Measurements from ENCODE around the gene FZD1. TPM values are rescaled to one million over a fixed set of nuclear protein-coding genes. Genes with fewer than 3 reads are reported as not detected.

Gene FZD1
- total and polyA plus RNA-seq, 10 of the 15 experiments (the other 5 are each of a cell fraction or from before 2014, with no cell fraction given) = 0.07 to 0.56 (median 0.18) TPM

DNA sequence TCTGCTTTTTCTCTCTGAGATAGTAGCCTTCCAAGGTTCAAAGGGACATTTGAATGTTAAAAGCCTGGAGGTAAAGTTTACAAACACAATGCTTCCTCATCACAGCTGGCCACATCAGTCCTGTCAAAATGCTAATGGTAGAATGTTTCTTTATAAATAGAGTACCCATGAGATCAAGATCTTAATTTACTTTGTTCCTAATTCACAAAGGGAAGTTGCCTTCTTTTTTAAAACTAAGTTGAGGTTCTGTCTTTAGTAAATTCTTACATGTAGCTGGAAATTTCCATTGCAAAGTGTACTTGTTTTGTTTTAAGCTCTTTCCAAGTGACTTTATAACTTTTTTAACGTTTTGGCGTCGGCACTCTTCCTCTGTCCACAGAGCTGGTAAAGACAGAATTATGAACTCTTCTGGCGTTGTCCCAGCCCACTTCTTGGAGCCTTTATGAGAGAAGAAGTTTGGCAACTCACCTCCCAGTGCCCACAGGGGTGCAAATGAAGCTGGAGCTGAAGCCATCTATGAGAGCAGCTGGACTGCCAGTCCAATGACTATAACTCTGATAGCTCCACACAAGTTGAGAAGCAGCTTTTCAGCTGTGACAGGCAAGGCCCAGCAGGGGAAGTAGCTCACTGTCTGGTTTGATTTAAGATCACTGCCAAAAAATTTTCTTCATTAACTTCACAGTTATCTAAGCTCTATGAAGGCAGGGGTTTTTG is 23.3 kb downstream of the FZD1 start:
- ATAC-seq = no peak
- ChIA-PET POLR2A (no interaction called here), SMC1A (ENCODE audit: uncharacterized antibody, unreplicated experiment) (interaction anchor here (1.0 to 1.3 kb wide), 3 partner anchors 33 to 496 kb away, joined by 3 to 4 read pairs (median 3); no protein-coding TSS in a partner anchor), CTCF (interaction anchor here (0.5 to 3.1 kb wide), 15 partner anchors 10 to 1160 kb away, joined by 3 to 8 read pairs (median 3); partner anchors contain the start of gene GATAD1), RAD21 (ENCODE audit: unreplicated experiment) (interaction anchor here (1.0 kb wide), 1 partner anchor 197 kb away, joined by 3 read pairs; no protein-coding TSS in a partner anchor)
- in situ Hi-C loops (cut with MboI) = no loop called here
- H3K27me3 ChIP-seq (replicated peaks in 1 of 2; ENCODE audit: control insufficient read depth in 2 of 2, insufficient read depth in 2 of 2, low read length in 1 of 2) = no peaks in the 10 kb centered on the region; a peak in 1 of 4 replicates
- H3K36me3 ChIP-seq (ENCODE audit: control insufficient read depth in 2 of 2, insufficient read depth in 2 of 2, low read length in 1 of 2) = no peaks in the 10 kb centered on the region
- H3K27ac ChIP-seq (ENCODE audit: control insufficient read depth, insufficient read depth) = no peak overlapping the region
- H3K4me1 ChIP-seq (ENCODE audit: control insufficient read depth, insufficient read depth, low read length) = no peaks in the 10 kb centered on the region
- no peak for TF ChIP-seq PAX5 (IDR thresholded peaks at IDR 0.05; ENCODE audit: borderline replicate concordance, low read depth, low read length)
- TF ChIP-seq RAD51 (IDR thresholded peaks at IDR 0.05) = no peak
- no peak for TF ChIP-seq FOXM1 (IDR thresholded peaks at IDR 0.05; ENCODE audit: low read depth, low read length)
- TF ChIP-seq MLLT1 (IDR thresholded peaks at IDR 0.05) = no peak
- TF ChIP-seq SREBF2 (IDR thresholded peaks at IDR 0.05; ENCODE audit: low read length) = no peak
- no peak for FAIRE-seq
- WGBS (ENCODE audit: insufficient coverage, insufficient replicate concordance, low lambda C conversion rate, missing lambda C conversion rate) = 26% methylated on average over 4 of the region's 4 CpGs
- no peaks in the 10 kb centered on the region for H3K79me2 ChIP-seq (ENCODE audit: control insufficient read depth, insufficient read depth, low read length)
- no peak overlapping the region for H3K4me3 ChIP-seq
- H3K9ac ChIP-seq (ENCODE audit: control insufficient read depth, insufficient read depth, low read length) = no peak overlapping the region
- intact Hi-C loops (cut with micrococcal nuclease; ENCODE audit: unreplicated experiment) = loop anchor here (1.0 kb wide), 1 partner anchor 349 kb away; no protein-coding TSS in a partner anchor
- no peaks in the 10 kb centered on the region for H3K9me3 ChIP-seq (replicated peaks; ENCODE audit: control insufficient read depth, insufficient read depth, low read length)
- no TSS peak for BruUV-seq (replicated peaks)
- DNase-seq (ENCODE audit: low read depth, low spot score) = no peak
- H3K4me2 ChIP-seq (ENCODE audit: control insufficient read depth, insufficient read depth) = no peak overlapping the region
- H2AFZ ChIP-seq (ENCODE audit: control insufficient read depth, low read depth, low read length) = no peak overlapping the region
- no peaks in the 10 kb centered on the region for H4K20me1 ChIP-seq (ENCODE audit: control insufficient read depth, insufficient read depth)
